GM12878 (cell line): Measurements from ENCODE around the gene PRADC1.

ENCODE experiments used
- ASH2L ChIP-seq: fragments of 300-600, 200-600 bp; sonication (generic); IDR thresholded peaks from 2 replicates; pipeline ENCODE4 v1.6.1; 2017; ENCODE audit warnings: low read depth, mild to moderate bottlenecking, borderline replicate concordance
- CEBPB ChIP-seq, 2 experiments: fragments of 150-350 bp in 1 of 2; IDR thresholded peaks; 2 replicates each; pipeline ENCODE4 v1.6.1; 2012 to 2014; ENCODE audit warnings: low read depth in 2 of 2, low read length in 2 of 2, borderline replicate concordance in 1 of 2, inconsistent platforms in 1 of 2
- CTCF ChIP-seq, 3 experiments: IDR thresholded peaks in 2 of 3; conservative IDR thresholded peaks in 1 of 3; 2 replicates each; pipeline ENCODE4 v1.5.1; 2011; ENCODE audit warnings: low read depth in 3 of 3, low read length in 3 of 3, mild to moderate bottlenecking in 3 of 3, control low read depth in 2 of 3, moderate library complexity in 2 of 3, inconsistent platforms in 1 of 3, mixed read lengths in 1 of 3; ENCODE audit not compliant: control insufficient read depth in 2 of 3, insufficient read depth in 1 of 3; ENCODE audit errors: extremely low read depth in 1 of 3
- EGR1 ChIP-seq, 2 experiments: IDR thresholded peaks; 1 replicate in 1 of 2; 2 replicates in 1 of 2; pipeline ENCODE4 v1.6.1; 2011 to 2012; ENCODE audit warnings: low read depth in 2 of 2, low read length in 2 of 2, borderline replicate concordance in 1 of 2, mild to moderate bottlenecking in 1 of 2, moderate library complexity in 1 of 2
- EZH2 ChIP-seq: IDR thresholded peaks from 2 replicates; pipeline ENCODE4 v1.6.1; 2012; ENCODE audit warnings: low read depth, mild to moderate bottlenecking, control low read depth, inconsistent platforms, low read length, borderline replicate concordance; ENCODE audit not compliant: control insufficient read depth
- POLR2A ChIP-seq: IDR thresholded peaks from 2 replicates; pipeline ENCODE4 v1.6.1; 2011; ENCODE audit warnings: low read depth, mild to moderate bottlenecking, low read length
- POLR2AphosphoS5 ChIP-seq: IDR thresholded peaks from 2 replicates; pipeline ENCODE4 v1.6.1; 2011; ENCODE audit warnings: mild to moderate bottlenecking, low read length, inconsistent platforms
- TF ChIP-seq, protein P1 (sequence below): fragments of 450-650 bp; formaldehyde crosslinking; IDR thresholded peaks from 2 replicates; pipeline ENCODE4 v1.4.0; 2022; ENCODE audit warnings: mild to moderate bottlenecking, moderate library complexity

GRCh38 chr2:73239776-73240175 is 6.7 kb upstream of the PRADC1 start:
- no peak for TF ChIP-seq CTCF (IDR thresholded peaks at IDR 0.05 in 2 of 3, conservative IDR thresholded peaks at IDR 0.05 in 1 of 3; ENCODE audit: control insufficient read depth in 2 of 3, extremely low read depth in 1 of 3, insufficient read depth in 1 of 3, low read depth in 3 of 3, low read length in 3 of 3)
- no peak for TF ChIP-seq POLR2A
- no peak for TF ChIP-seq ASH2L
- TF ChIP-seq, protein P1, sequence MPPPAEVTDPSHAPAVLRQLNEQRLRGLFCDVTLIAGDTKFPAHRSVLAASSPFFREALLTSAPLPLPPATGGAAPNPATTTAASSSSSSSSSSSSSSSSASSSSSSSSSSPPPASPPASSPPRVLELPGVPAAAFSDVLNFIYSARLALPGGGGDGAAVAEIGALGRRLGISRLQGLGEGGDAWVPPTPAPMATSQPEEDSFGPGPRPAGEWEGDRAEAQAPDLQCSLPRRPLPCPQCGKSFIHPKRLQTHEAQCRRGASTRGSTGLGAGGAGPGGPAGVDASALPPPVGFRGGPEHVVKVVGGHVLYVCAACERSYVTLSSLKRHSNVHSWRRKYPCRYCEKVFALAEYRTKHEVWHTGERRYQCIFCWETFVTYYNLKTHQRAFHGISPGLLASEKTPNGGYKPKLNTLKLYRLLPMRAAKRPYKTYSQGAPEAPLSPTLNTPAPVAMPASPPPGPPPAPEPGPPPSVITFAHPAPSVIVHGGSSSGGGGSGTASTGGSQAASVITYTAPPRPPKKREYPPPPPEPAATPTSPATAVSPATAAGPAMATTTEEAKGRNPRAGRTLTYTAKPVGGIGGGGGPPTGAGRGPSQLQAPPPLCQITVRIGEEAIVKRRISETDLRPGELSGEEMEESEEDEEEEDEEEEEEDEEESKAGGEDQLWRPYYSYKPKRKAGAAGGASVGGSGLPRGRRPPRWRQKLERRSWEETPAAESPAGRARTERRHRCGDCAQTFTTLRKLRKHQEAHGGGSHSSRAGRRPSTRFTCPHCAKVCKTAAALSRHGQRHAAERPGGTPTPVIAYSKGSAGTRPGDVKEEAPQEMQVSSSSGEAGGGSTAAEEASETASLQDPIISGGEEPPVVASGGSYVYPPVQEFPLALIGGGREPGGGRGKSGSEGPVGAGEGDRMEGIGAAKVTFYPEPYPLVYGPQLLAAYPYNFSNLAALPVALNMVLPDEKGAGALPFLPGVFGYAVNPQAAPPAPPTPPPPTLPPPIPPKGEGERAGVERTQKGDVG (CRISPR knock-in tag), result no peak
- no peak for TF ChIP-seq CEBPB (IDR thresholded peaks at IDR 0.05; ENCODE audit: borderline replicate concordance in 1 of 2, low read depth in 2 of 2, low read length in 2 of 2)
- TF ChIP-seq EGR1 (IDR thresholded peaks at IDR 0.05; ENCODE audit: borderline replicate concordance in 1 of 2, low read depth in 2 of 2, low read length in 2 of 2), result no peak
- no peak for TF ChIP-seq POLR2AphosphoS5
- TF ChIP-seq EZH2, result no peak
